ENCODE data around the gene GADL1.

GADL1 gene

DNA sequence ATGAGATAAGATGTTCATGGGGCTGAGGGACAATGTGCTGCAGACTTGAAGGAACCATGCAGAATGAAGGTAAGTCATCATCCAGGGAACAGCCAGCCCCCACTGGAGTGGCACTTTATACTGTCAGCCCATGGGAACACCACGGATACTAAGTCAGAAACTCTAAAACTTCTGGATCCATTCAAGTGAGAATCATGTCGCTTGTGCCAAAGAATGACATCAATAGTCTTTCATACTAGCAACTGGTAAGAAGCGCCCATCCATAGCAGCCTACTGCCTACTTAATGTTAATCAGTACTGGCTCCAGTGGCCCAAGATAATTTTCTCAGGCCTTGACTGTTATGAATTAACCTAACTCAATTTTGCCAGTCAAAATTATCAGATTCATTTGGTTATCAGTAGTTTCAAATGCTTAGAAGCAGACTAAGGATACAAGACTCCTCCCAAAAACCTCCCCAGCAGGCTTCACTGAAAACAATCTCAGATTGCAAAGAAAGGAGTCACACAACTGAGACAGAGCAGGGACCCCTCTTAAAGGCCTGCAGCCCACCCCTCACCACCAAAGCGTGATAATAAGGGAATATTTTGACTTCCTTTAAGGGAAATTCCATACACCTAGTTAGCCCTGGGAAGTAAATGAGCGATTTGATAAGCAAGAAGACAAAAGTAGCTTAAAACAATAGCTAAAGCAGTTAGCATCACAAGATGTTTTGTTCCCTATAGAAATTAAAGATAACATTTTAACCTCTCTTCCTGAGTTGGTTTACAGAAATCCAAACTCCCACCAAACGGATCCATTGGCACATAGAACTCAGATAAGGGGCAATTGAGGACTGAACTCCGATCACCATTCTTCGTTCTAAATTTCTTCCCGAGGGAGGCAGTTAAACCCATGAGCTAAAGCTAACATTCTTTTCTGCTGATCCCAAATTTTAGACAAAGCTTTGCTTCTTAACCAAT lies 189.2 kb downstream of the GADL1 start:
- TF ChIP-seq GATA1 (IDR thresholded peaks at IDR 0.05; ENCODE audit: low read depth, low read length), result no peak
- TF ChIP-seq POLR2A (IDR thresholded peaks at IDR 0.05; ENCODE audit: low read length), result no peak
- DNase-seq, result no peak

DNA sequence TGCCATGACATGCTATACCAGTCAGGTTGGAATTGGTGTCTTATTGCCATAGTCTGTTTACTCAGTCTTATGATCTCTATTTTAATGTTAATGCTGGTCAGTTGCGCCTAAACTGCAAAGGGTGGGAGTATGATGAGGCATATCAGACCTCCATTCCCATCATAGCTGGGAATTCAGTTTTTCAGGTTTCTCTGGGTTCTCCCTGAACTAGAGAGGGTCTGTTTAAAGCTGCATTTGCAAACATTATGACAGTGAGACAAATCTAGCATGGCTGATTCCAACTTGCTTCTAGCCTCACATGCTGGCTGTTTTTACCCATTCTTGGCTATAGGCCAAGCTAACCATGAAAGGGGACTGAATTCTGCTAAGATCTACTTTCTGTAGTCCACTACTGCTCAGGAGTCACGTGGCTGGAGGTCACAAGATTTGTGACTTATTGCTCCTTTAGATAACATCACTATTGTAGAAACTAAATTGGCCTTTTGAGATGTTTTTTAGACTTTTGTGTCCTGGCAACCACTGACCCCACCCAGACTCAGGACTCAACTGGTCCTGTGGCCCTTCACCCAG lies 191.5 kb downstream of the GADL1 start:
- DNase-seq, result no peak
- TF ChIP-seq GATA1 (IDR thresholded peaks at IDR 0.05; ENCODE audit: low read depth, low read length), result no peak
- no peak for TF ChIP-seq POLR2A (IDR thresholded peaks at IDR 0.05; ENCODE audit: low read length)

DNA sequence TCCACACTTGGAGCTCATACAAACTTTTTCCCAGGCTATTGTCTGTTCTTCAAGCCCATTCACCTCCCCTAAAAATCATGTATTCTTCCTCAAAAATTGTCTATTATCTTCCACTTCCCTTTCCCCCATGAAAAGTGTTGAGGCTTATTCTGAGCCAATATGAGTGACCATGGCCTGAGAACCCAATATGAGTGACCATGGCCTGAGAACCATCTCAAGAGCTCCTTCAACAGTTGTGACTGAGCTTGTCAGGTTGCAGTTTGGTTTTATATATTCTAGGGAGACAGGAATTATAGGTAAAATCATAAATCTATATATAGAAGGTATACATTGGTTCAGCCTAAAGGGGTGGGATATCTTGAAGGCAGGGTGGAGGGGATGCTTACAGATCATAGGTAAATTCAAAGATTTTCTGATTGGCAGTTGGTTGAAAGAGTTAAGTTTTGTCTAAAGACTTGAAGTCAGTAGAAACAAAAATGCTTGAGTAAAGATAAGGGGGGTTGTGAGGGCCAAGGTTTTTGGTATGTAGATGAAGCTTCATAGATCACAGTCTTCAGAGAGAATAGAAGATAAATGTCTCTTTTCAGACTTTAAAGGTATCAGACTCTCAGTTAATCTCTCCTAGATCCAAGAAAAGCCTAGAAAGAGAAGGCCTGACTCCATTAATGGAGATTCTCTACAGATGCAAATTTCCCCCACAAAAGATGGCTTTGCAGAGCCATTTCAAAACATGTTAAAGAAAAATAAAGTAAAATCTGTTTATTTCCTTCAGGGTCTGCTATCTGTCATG lies 192.2 kb downstream of the GADL1 start:
- no peak for DNase-seq
- TF ChIP-seq GATA1 (IDR thresholded peaks at IDR 0.05; ENCODE audit: low read depth, low read length), result no peak
- TF ChIP-seq POLR2A (IDR thresholded peaks at IDR 0.05; ENCODE audit: low read length), result no peak

DNA sequence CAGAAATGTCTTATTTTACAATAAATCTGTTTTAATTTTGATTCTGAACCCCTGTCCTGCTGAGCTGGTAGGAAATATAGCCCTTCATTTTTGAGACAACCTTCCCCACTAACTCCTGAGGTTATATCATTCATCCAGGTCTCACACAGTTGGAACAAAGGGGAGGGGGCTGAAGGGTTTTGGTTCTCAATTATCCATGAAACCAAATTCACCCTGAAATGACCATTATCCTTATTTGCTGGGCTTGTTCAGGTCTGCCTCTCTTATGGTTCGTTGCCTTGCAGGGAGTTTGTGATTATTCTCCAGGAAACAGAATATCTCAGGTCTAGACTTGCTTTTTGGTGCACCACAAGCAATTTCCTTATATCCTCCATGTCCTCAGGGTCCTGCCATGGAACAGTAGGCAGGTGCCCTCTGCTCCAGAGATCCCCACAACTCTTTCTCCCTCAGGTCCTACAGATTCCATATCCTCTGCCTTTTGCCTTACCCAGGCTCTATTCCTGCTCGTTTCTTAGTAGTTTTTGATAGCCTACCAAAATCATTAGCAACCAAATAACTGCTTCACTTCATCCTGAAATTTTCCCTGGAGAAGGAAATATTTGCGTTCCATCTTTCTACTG lies 193.6 kb downstream of the GADL1 start:
- TF ChIP-seq GATA1 (IDR thresholded peaks at IDR 0.05; ENCODE audit: low read depth, low read length) (no peak), POLR2A (IDR thresholded peaks at IDR 0.05; ENCODE audit: low read length) (no peak)
- DNase-seq, result no peak

DNA sequence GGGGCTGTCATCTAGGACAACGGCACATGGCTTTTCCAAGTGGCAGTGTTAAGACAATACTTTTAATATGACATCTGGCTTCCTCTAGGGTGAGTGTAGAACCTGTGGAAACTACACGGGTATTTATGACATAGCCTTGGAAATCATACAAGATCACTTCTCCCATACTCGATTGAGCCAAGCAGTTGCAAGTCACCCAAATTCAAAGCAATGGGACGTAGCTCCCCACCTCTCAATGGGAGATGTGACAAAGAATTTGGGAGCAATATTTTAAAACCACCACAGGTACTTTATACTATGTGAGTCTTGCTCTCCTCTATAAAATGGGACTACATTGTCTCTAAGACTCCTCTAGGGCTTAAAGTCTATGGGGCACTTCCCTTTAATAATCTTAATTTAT lies 194.5 kb downstream of the GADL1 start:
- DNase-seq, result no peak
- TF ChIP-seq POLR2A (IDR thresholded peaks at IDR 0.05; ENCODE audit: low read length), result no peak
- no peak for TF ChIP-seq GATA1 (IDR thresholded peaks at IDR 0.05; ENCODE audit: low read depth, low read length)

DNA sequence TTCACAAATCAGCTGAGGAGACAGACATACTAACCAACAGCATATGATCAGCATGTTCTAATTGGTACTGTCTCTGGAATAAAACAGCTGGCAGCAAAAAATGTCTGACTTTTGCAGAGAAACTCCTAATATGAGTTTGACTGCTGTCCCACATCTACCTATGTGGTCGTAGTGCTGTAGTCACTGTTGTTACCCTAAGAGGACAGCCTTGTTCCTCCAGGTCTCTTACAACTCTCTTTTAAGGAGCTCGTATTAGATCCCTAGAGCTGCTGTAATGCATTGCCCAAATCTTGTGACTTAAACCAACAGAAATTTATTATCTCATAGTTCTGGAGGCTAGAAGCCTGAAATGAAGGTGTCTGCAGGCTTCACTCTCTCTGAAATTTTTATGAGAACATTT lies 195.9 kb downstream of the GADL1 start:
- TF ChIP-seq GATA1 (IDR thresholded peaks at IDR 0.05; ENCODE audit: low read depth, low read length), result no peak
- no peak for TF ChIP-seq POLR2A (IDR thresholded peaks at IDR 0.05; ENCODE audit: low read length)
- DNase-seq, result no peak

DNA sequence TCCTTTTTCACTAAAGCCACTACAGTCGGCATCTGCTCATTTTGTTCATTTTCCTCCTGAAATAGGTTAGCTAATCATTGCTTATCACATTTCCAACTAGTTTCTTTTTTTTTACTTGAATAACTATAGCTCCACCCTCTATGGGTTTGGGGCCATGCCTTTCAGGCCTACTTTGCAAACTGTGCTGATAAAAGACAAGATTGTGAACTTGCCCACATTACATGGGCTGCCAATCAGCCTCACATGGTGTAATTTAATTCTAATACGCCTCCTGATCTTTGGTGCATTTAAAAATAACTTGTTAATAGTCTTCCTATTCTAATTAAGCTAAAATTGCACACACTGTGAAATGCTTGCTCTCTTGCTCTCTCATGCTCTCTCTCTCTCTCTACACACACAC lies 197.6 kb downstream of the GADL1 start:
- TF ChIP-seq GATA1 (IDR thresholded peaks at IDR 0.05; ENCODE audit: low read depth, low read length) (no peak), POLR2A (IDR thresholded peaks at IDR 0.05; ENCODE audit: low read length) (no peak)
- peak; percentile 22 to 57 for DNase-seq

DNA sequence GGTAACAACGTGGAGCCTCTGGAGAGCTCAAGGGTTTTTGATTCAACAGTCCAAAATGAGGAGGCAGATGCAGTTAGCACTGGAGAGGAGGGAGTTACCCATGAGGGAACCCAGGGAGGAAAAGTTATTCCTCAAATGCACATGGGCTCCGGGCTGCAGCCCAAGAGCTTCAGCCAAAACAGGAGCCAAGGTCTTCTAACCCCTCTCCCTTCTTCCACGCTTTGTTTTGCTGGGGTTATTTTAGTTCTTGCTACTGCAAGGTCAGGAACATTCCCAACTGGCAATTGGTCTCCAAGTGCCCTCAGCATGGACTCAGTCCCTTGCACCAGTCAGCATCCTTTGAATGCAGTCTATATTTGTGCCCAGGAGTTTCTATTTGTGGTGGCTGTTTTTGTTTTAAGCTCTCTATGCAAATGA lies 198.1 kb downstream of the GADL1 start:
- no peak for TF ChIP-seq GATA1 (IDR thresholded peaks at IDR 0.05; ENCODE audit: low read depth, low read length)
- TF ChIP-seq POLR2A (IDR thresholded peaks at IDR 0.05; ENCODE audit: low read length), result no peak
- no peak for DNase-seq

DNA sequence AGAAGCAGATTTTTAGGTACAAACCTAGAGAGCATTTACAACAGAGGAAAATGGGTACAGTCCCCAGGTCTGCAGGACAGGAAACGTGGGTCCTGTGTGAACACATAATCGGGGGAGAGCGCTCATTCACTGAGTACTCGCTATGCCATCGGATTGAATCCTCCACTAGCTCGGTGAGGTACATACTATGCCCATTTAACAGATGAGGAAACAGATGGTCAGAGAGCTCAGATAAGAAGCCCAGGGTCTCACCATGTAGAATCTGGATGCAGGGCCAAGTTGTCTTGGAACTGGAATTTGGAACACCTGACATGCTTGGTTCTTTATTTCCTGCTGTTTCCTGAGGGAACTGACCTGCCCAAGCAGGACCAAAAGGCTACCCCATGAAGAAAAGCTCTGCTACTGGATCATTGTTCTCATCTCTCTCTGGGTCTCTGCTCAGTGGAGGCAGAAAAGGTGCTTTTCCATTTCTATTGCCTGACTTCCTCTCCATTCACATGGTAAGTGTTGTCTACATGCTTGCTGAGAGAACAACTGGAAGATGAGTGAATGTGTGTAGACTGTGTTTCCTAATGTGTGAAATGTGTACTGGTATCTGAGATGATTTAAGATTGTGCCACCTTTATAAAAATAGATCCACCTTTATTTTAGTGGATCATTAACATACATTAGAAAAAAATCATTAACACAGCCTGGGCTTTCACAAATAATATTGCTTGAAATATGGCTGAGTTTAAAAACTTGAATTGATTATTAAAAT lies 199.0 kb downstream of the GADL1 start:
- no peak for DNase-seq
- no peak for TF ChIP-seq POLR2A (IDR thresholded peaks at IDR 0.05; ENCODE audit: low read length)
- no peak for TF ChIP-seq GATA1 (IDR thresholded peaks at IDR 0.05; ENCODE audit: low read depth, low read length)

DNA sequence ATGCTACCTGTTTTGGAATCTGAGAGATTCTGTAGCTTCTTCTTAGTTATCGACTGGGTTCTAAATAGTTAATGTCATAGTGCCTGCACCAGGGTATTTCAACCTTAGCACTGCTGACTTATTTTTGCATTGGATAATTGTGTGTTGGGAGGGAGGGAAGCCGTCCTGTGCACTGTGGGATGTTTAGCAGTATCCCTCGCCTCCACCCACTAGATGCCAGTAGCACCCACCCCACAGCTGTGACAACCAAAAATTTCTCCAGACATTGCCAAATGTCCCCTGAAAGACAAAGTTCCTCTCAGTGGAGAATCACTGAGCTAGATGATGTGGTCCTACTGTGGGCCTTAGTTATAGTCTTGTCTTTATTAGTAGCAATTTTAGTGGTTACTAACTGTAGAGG lies 199.8 kb downstream of the GADL1 start:
- TF ChIP-seq POLR2A (IDR thresholded peaks at IDR 0.05; ENCODE audit: low read length) (no peak), GATA1 (IDR thresholded peaks at IDR 0.05; ENCODE audit: low read depth, low read length) (no peak)
- no peak for DNase-seq

DNA sequence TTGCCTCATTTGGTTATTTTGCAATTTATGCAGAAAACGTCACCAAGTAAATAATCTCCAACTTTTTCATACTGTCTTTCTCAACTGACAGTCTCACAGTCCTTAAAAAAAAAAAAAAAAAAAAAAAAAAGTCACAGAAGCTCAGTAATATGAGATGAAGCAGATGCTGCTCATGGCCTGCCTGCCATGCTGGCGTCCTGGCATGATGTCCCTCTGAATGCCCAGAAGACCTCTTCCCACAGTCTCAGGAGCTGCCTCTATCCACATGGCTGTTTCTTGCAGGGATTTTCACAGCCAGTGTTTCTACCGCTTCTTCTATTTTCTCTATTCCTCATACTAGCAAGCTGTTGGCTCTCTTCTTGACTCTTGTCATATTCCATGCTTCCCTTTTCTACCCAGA lies 200.3 kb downstream of the GADL1 start:
- TF ChIP-seq GATA1 (IDR thresholded peaks at IDR 0.05; ENCODE audit: low read depth, low read length) (no peak), POLR2A (IDR thresholded peaks at IDR 0.05; ENCODE audit: low read length) (no peak)
- no peak for DNase-seq

DNA sequence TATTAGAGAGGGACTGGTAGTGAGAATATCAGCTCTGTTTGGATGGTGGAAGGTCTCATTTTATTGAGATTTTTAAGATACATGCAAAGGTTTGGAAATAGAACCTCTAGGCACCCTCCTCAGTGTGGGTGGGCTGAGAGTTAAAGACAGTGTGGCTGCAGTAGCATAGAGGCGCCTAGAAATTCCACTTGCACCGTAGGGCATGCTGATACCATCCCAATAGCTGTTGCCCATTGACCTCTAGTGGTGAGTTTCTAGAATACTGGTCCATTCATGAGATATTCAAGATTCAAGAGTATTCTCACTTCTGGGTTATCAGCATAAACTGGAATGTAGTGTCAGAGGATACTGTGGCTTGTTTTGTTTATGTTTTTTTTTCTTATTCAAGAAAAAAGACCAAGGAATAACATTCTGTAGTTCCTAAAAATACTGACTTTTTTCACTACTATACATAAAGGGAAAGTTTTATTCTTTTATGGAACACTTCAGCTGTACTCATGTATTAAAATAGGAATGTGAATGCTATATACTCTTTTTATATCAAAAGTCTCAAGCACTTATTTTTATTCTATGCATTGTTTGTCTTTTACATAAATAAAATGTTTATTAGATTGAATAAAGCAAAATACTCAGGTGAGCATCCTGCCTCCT lies 200.9 kb downstream of the GADL1 start:
- DNase-seq, result peak; percentile 71 to 73
- TF ChIP-seq POLR2A (IDR thresholded peaks at IDR 0.05; ENCODE audit: low read length) (no peak), GATA1 (IDR thresholded peaks at IDR 0.05; ENCODE audit: low read depth, low read length) (no peak)
